HepG2 (cell line): ENCODE results near the gene TNFAIP6. TPM values are rescaled to one million over a fixed set of nuclear protein-coding genes. Genes with fewer than 3 reads are reported as not detected.

Experiments
- ATAC-seq: fragments of 200-7000 bp; cut with Tn5 transposase; 3 replicates; pipeline ENCODE4 v1.9.1; 2020; ENCODE audit warnings: mild to moderate bottlenecking, moderate library complexity
- BruUV-seq: library from RNA; stranded (reverse); fragments of 400-500 nt; replicated peaks from 2 replicates; lab custom pipeline; 2021; lab: Mats Ljungman, UMichigan
- CTCF ChIA-PET: fragments of 300-600 bp; formaldehyde crosslinking; extraction: SDS; loops from one replicate; lab custom pipeline; 2021; ENCODE audit warnings: low total read pairs, inconsistent platforms, low intra/inter-chr PET ratio; lab: Yijun Ruan, JAX
- POLR2A ChIA-PET: fragments of 350-600 bp; sonication (Branson Sonifier 250); formaldehyde crosslinking; loops from one replicate; lab custom pipeline; 2020; ENCODE audit warnings: antibody characterized with exemption, inconsistent platforms; lab: Yijun Ruan, JAX
- DNase-seq: peaks from one replicate; pipeline ENCODE4 v3.0.0-alpha.2; 2015; ENCODE audit warnings: low spot score
- FAIRE-seq: peaks from 3 replicates; lab custom pipeline; 2011; peaks lifted over from hg19 to GRCh38; lab: Jason Lieb, UNC
- H2AFZ ChIP-seq: one replicate; pipeline ENCODE4 v1.6.1; 2011; ENCODE audit warnings: low read length, inconsistent platforms
- H3K27ac ChIP-seq: fragments of 300-600 bp; 3 replicates; pipeline ENCODE4 v1.8.0; 2011; ENCODE audit warnings: mixed run types, mild to moderate bottlenecking, mixed read lengths, low read length, inconsistent platforms; ENCODE audit not compliant: insufficient read depth; ENCODE audit errors: extremely low read length
- H3K27me3 ChIP-seq, 2 experiments: fragments of 200-600 bp in 1 of 2; 2 replicates in 1 of 2; 3 replicates in 1 of 2; pipeline versions ENCODE4 v1.6.0 to v1.8.0; 2011; ENCODE audit warnings: low read length in 2 of 2, mild to moderate bottlenecking in 2 of 2, moderate library complexity in 2 of 2, inconsistent platforms in 1 of 2; ENCODE audit not compliant: insufficient read depth in 2 of 2, control insufficient read depth in 1 of 2
- H3K36me3 ChIP-seq, 2 experiments: fragments of 200-600 bp in 1 of 2; replicated peaks in 1 of 2; 2 replicates in 1 of 2; 3 replicates in 1 of 2; pipeline versions ENCODE4 v1.5.1 to v1.8.0; 2011; ENCODE audit warnings: low read length in 2 of 2, inconsistent platforms in 1 of 2; ENCODE audit not compliant: insufficient read depth in 2 of 2, control insufficient read depth in 1 of 2
- H3K4me1 ChIP-seq: 2 replicates; pipeline ENCODE4 v1.5.1; 2012; ENCODE audit warnings: low read length, inconsistent platforms; ENCODE audit not compliant: insufficient read depth
- H3K4me2 ChIP-seq: 2 replicates; pipeline ENCODE4 v1.6.0; 2011; ENCODE audit warnings: low read depth, low read length, inconsistent platforms
- H3K4me3 ChIP-seq, 3 experiments: fragments of 200-600 bp in 1 of 3; sonication (generic), shearing (Covaris generic) in 1 of 3; replicated peaks in 1 of 3; 2 replicates each; pipeline ENCODE4 v1.5.1; 2011 to 2016; ENCODE audit warnings: low read length in 3 of 3, inconsistent platforms in 2 of 3, low read depth in 2 of 3, mild to moderate bottlenecking in 2 of 3, control low read depth in 1 of 3, mixed read lengths in 1 of 3; ENCODE audit not compliant: insufficient read depth in 1 of 3
- H3K79me2 ChIP-seq: one replicate; pipeline ENCODE4 v1.6.1; 2011; ENCODE audit warnings: low read length, inconsistent platforms; ENCODE audit not compliant: insufficient read depth
- H3K9ac ChIP-seq: 2 replicates; pipeline ENCODE4 v1.6.0; 2011; ENCODE audit warnings: mild to moderate bottlenecking, low read depth, low read length, inconsistent platforms; ENCODE audit not compliant: insufficient read depth
- H3K9me3 ChIP-seq: 2 replicates; pipeline ENCODE4 v1.5.1; 2012; ENCODE audit warnings: mild to moderate bottlenecking, low read length
- H4K20me1 ChIP-seq: 2 replicates; pipeline ENCODE4 v1.6.0; 2011; ENCODE audit warnings: inconsistent platforms, mild to moderate bottlenecking, low read length, moderate library complexity; ENCODE audit not compliant: insufficient read depth
- DNMT1 ChIP-seq: sonication (generic); formaldehyde crosslinking; IDR thresholded peaks from 2 replicates; pipeline ENCODE4 v1.5.1; 2020; ENCODE audit warnings: mild to moderate bottlenecking, missing genetic modification reagents
- EEA1 ChIP-seq: sonication (generic); formaldehyde crosslinking; IDR thresholded peaks from 2 replicates; pipeline ENCODE4 v1.5.1; 2020; ENCODE audit warnings: mild to moderate bottlenecking, missing genetic modification reagents, borderline replicate concordance
- GATA4 ChIP-seq: sonication (generic); IDR thresholded peaks from 2 replicates; pipeline ENCODE4 v1.6.1; 2016; ENCODE audit warnings: antibody characterized with exemption, low read depth, borderline replicate concordance
- KLF16 ChIP-seq, 2 experiments: sonication (generic) in 1 of 2; formaldehyde crosslinking in 1 of 2; IDR thresholded peaks; 2 replicates each; pipeline versions ENCODE4 v1.6.1 to v1.8.0; 2016 to 2023; ENCODE audit warnings: missing genetic modification reagents in 2 of 2, missing compliant biosample characterization in 1 of 2
- MAFG ChIP-seq: sonication (generic); formaldehyde crosslinking; IDR thresholded peaks from 2 replicates; pipeline ENCODE4 v1.5.1; 2020; ENCODE audit warnings: mild to moderate bottlenecking, missing genetic modification reagents
- MATR3 ChIP-seq: sonication (generic); formaldehyde crosslinking; IDR thresholded peaks from 2 replicates; pipeline ENCODE4 v1.4.0; 2020; ENCODE audit warnings: missing genetic modification reagents
- MED1 ChIP-seq: sonication (generic); formaldehyde crosslinking; IDR thresholded peaks from 2 replicates; pipeline ENCODE4 v1.4.0; 2020; ENCODE audit warnings: missing genetic modification reagents
- NFATC3 ChIP-seq: sonication (generic); formaldehyde crosslinking; IDR thresholded peaks from 2 replicates; pipeline ENCODE4 v1.5.1; 2020; ENCODE audit warnings: mild to moderate bottlenecking, missing genetic modification reagents
- PCBP2 ChIP-seq: fragments of 200-400 bp; formaldehyde crosslinking; optimal IDR thresholded peaks from 2 replicates; pipeline ENCODE3; 2018; ENCODE audit warnings: low read length, low read depth; ENCODE audit not compliant: poor library complexity, severe bottlenecking
- SALL1 ChIP-seq: sonication (generic); formaldehyde crosslinking; IDR thresholded peaks from 2 replicates; pipeline ENCODE4 v1.8.0; 2022; ENCODE audit warnings: mild to moderate bottlenecking, missing genetic modification reagents
- SRSF9 ChIP-seq: fragments of 200-400 bp; formaldehyde crosslinking; IDR thresholded peaks from 2 replicates; pipeline ENCODE4 v1.6.1; 2018; ENCODE audit warnings: borderline replicate concordance, mild to moderate bottlenecking, low read depth, low read length; ENCODE audit not compliant: insufficient read depth, poor library complexity, severe bottlenecking
- ZFP41 ChIP-seq: sonication (generic); formaldehyde crosslinking; IDR thresholded peaks from 2 replicates; pipeline ENCODE4 v1.4.0; 2020; ENCODE audit warnings: mild to moderate bottlenecking, missing genetic modification reagents, borderline replicate concordance
- ZKSCAN5 ChIP-seq: sonication (generic); formaldehyde crosslinking; IDR thresholded peaks from 2 replicates; pipeline ENCODE4 v1.5.1; 2020; ENCODE audit warnings: mild to moderate bottlenecking, missing genetic modification reagents
- ZNF253 ChIP-seq: sonication (generic); formaldehyde crosslinking; IDR thresholded peaks from 2 replicates; pipeline ENCODE4 v1.8.0; 2022; ENCODE audit warnings: mild to moderate bottlenecking, missing genetic modification reagents, borderline replicate concordance
- ZNF431 ChIP-seq: sonication (generic); formaldehyde crosslinking; IDR thresholded peaks from 2 replicates; pipeline ENCODE4 v1.9.0; 2022; ENCODE audit warnings: missing genetic modification reagents, low read depth, mild to moderate bottlenecking, borderline replicate concordance
- ZNF619 ChIP-seq: sonication (generic); formaldehyde crosslinking; IDR thresholded peaks from 2 replicates; pipeline ENCODE4 v1.4.0; 2020; ENCODE audit warnings: mild to moderate bottlenecking, missing genetic modification reagents
- ZNF709 ChIP-seq: sonication (generic); formaldehyde crosslinking; IDR thresholded peaks from 2 replicates; pipeline ENCODE4 v1.5.0; 2020; ENCODE audit warnings: mild to moderate bottlenecking, missing genetic modification reagents
- ZNF766 ChIP-seq: sonication (generic); formaldehyde crosslinking; IDR thresholded peaks from 2 replicates; pipeline ENCODE4 v1.5.0; 2020; ENCODE audit warnings: missing genetic modification reagents, borderline replicate concordance
- ZNF839 ChIP-seq: sonication (generic); formaldehyde crosslinking; IDR thresholded peaks from 2 replicates; pipeline ENCODE4 v1.4.0; 2020; ENCODE audit warnings: missing genetic modification reagents, mild to moderate bottlenecking, borderline replicate concordance
- WGBS: methylation state at CpG from one replicate; pipeline ENCODE4 v1.1.6; 2017; ENCODE audit warnings: low lambda C conversion rate; 5-methylcytosine and 5-hydroxymethylcytosine counted together
- in situ Hi-C: cut with HindIII; loops from 2 replicates; pipeline ENCODE4 v1.10.0; 2017; ENCODE audit warnings: low pct_unique_long_range_greater_than_20kb; ENCODE audit not compliant: extremely low pct_ligation_motif_present
- intact Hi-C: fragments of 100-400 bp; cut with micrococcal nuclease; formaldehyde crosslinking; loops from one replicate; pipeline ENCODE4 v1.10.0; 2022; ENCODE audit not compliant: unreplicated experiment
- polyA plus RNA-seq, 8 experiments: library from polyadenylated mRNA; depleted of rRNA in 3 of 8; stranded (reverse) in 7 of 8; unstranded in 1 of 8; fragments of >200 nt; fragmentation: Illumina TruSeq in 4 of 8; extraction: Trizol in 4 of 8; gene quantifications; 2 replicates each; pipeline versions ENCODE4 v1.2.1 to v1.2.3, GENCODE V29; 2011 to 2016; ENCODE audit warnings: low read depth in 4 of 8, missing spikeins in 1 of 8, mixed read lengths in 1 of 8; ENCODE audit not compliant: insufficient read depth in 1 of 8
- total RNA-seq, 5 experiments: library from RNA; depleted of rRNA; stranded (reverse); fragments of >200 nt; fragmentation: Illumina TruSeq; extraction: Trizol; gene quantifications; 2 replicates each; pipeline ENCODE4 v1.2.3, GENCODE V29; 2016; ENCODE audit warnings: low read depth in 1 of 5

The TNFAIP6 gene
- total and polyA plus RNA-seq, 2 of the 13 experiments (the other 11 are each of a cell fraction or from before 2014, with no cell fraction given): not detected

GRCh38 chr2:151354807-151355206 is 2.6 kb upstream of the TNFAIP6 start:
- CTCF ChIA-PET: no interaction called here
- BruUV-seq: no TSS peak

GRCh38 chr2:151358166-151358970 is 976 bp downstream of the TNFAIP6 start:
- 29% methylated on average over 4 of the region's 4 CpGs for WGBS

More at GRCh38 chr2:151354807-151355206, 2.6 kb upstream of the TNFAIP6 start:
- Histone ChIP-seq H3K4me2 (no peak overlapping the region), H3K27me3 (peaks cover 0 to 5% of the 10 kb centered on the region in 2 experiments; a peak in 1 of 5 replicates), H3K9ac (no peak overlapping the region), H2AFZ (no peak overlapping the region), H3K79me2 (no peaks in the 10 kb centered on the region), H3K4me3 (no peak overlapping the region), H3K9me3 (no peaks in the 10 kb centered on the region), H3K27ac (no peak overlapping the region), H3K4me1 (no peaks in the 10 kb centered on the region), H3K36me3 (no peaks in the 10 kb centered on the region), H4K20me1 (no peaks in the 10 kb centered on the region)
- ATAC-seq (no peak), FAIRE-seq (no peak), DNase-seq (no peak)
- in situ Hi-C loops (no loop called here), intact Hi-C loops (no loop called here)
- TF ChIP-seq NFATC3 (CRISPR knock-in tag) (no peak), ZFP41 (CRISPR knock-in tag) (no peak), PCBP2 (no peak), ZNF619 (CRISPR knock-in tag) (no peak), KLF16 (CRISPR knock-in tag; IDR thresholded peaks at IDR 0.05) (no peak), DNMT1 (CRISPR knock-in tag) (no peak), ZNF253 (CRISPR knock-in tag) (no peak)
- POLR2A ChIA-PET: no interaction called here
- WGBS: 42% methylated on average over 8 of the region's 8 CpGs

More at GRCh38 chr2:151358166-151358970, 976 bp downstream of the TNFAIP6 start:
- Histone ChIP-seq H3K4me3 (no peak overlapping the region), H3K27ac (no peak overlapping the region), H3K36me3 (no peaks in the 10 kb centered on the region), H3K9me3 (no peaks in the 10 kb centered on the region), H3K4me2 (no peak overlapping the region), H4K20me1 (no peaks in the 10 kb centered on the region), H3K9ac (no peak overlapping the region), H2AFZ (no peak overlapping the region), H3K4me1 (no peaks in the 10 kb centered on the region), H3K27me3 (peaks cover 0 to 5% of the 10 kb centered on the region in 2 experiments; a peak in 1 of 5 replicates)
- ChIA-PET POLR2A (no interaction called here), CTCF (no interaction called here)
- FAIRE-seq: no peak
- in situ Hi-C loops: no loop called here
- no peak for DNase-seq
- TF ChIP-seq ZNF766 (CRISPR knock-in tag) (no peak), MED1 (CRISPR knock-in tag) (no peak), ZNF839 (CRISPR knock-in tag) (no peak), MAFG (no peak), ZNF253 (CRISPR knock-in tag) (no peak), ZKSCAN5 (CRISPR knock-in tag) (no peak), SRSF9 (no peak), SALL1 (CRISPR knock-in tag) (no peak), MATR3 (CRISPR knock-in tag) (no peak), GATA4 (no peak), ZNF709 (CRISPR knock-in tag) (no peak), EEA1 (CRISPR knock-in tag) (no peak), ZNF431 (CRISPR knock-in tag) (no peak)
- TF ChIP-seq, all 625 proteins: peak for 0
- BruUV-seq: no TSS peak
- no peak for ATAC-seq
- H3K79me2 ChIP-seq: no peaks in the 10 kb centered on the region
- intact Hi-C loops: no loop called here
